ENCODE data around the gene PPP4C. TPM values are rescaled to one million over a fixed set of nuclear protein-coding genes. Genes with fewer than 3 reads are reported as not detected.

The PPP4C gene
- total RNA-seq, 1 donor from 2014 or later, result 214 TPM

DNA sequence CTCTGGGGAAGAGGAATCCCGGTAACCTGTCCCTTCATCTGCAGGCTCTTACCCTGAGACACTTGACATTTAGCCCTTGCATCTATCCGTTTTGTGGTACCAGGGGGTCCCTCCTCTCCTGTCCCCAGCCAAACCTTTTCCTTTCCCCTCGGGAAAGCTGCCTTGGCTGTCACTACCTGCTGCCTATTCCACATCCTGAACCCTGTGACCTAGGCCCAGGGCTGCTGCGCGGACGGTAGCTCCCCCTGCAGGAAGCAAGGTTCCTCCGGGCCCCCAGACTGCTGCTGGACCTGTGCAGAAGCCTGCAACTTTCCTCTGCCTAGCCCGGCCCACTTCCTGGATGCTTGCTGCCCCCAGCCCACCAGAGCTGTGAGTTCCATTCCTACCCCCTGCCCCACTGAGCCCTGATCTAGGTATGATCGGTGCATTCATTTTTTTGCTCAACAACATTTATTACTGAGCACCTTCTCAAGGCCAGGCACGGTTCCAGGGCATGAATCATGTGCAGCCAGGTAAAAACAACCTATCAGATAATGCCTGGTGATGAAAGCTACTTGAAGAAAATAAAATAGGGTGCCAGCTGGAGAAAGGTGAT is 20.7 kb upstream of the PPP4C start:
- DNase-seq (ENCODE audit: low read depth in 2 of 2), result no peak

DNA sequence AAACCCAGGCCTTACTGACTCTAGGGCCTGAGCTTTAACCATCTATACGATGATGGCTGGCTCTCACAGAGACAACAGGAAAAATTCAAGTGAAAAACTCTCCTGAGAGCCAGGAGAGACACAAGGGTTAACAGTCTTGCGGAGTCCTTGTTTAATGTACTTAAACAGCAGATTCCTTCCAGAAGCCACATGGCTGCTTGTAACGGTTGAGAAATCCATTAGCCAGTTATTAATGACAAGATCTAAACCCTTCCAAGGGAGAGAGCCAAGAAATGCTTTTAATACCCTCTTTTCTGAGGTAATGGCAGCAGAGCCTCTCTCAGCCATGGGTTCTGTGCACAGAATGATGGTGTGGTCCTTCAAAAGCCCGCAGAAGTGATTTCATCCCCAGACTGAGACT is 15.4 kb upstream of the PPP4C start:
- DNase-seq (ENCODE audit: low read depth in 2 of 2), result no peak

DNA sequence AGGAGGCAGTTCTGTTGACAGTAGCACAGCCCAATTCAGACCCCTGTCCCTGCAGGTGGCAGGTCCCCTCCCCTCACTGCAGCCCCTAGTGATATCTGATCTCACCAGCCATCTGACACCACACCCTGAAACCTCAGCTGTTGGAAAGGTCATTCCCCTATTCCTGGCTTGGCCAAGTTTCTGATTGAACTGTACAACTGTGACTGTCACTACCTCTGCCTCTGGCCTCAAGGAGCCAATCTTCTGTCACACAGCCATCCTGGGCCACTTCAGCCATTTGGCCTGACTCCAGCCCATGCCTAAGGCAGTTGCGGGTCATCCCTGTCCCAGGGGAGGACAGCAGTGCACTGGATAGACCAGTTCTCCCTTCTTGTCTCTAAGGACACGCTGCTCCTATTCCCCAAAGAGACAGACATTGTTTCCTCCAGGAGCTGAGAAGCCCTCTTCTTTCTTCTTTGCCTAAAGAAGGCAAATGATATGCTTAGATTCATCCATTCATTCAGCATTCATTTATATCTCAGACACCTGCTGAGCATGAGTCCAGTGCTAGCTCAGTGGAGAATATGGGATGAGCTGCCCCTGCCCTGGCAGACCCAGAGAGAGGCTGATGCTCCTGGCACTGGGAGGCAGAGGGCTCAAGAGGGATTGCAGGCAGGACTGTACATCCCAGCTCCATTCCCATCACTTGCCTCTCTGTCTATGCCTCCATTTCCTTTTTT is 14.8 kb upstream of the PPP4C start:
- DNase-seq (ENCODE audit: low read depth in 2 of 2), result no peak

DNA sequence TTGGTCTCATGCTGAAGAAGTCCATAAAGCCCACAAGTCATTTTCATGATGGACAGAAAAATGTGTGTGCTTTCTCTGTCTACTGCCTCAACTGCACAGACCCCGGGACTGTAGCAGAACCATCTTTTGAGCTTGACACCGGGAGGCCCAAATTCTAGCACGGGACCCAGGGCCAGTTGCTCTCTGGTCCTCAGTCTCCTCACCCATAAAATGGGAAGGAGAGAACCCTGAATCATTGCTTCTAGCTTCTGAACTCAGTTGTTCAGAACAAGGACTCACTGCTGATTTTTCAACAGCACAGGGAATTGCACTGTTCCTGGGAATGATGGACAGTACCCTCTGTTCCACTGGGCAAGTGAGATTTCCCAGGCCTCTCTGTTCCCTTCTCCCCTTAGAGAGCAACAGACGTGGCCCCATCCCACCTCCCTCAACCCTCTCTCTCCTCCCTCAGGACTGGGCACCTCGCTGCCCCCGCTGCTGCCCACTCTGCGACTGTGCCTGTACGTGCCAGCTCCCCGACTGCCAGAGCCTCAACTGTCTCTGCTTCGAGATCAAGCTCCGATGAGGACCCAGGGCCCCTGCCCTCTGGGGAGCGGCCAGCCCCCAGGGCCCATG is 12.4 kb upstream of the PPP4C start:
- no peak for DNase-seq (ENCODE audit: low read depth in 2 of 2)

DNA sequence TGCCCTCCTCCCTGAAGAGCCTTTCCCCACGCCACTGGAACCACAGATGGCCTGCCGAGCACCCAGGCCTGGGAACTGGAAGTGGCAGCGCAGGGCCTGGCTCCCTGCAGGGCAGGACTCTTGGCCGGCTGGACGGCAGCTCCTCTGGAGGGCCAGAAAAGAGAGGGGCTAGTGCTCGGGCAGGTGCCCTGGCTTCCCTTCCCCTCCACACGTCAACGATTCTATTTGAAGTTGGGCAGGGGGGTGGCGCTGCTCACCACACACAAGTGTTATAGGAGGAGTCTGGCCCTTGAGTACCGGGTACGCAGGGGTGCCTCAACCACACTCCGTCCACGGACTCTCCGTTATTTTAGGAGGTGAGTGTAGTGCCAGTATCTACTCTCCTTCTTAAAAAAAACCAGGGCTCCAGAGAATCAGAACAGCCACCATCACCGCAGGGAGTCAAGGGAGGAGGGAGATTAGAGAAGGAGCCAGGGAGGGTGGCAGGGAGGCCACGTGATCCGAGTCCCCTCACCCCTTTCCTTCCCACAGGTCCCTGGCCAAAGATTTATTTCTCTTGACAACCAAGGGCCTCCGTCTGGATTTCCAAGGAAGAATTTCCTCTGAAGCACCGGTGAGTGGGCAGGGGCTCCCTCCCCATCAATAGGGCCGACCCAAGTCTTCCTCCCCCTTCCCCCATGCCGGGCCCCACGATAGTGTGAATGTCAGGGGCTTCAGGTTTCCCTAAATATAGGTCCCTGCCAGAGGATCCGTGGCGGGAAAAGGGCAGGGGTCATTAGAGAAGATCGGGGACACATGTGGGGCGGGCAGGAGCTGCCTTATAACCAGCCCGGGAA is 11.7 kb upstream of the PPP4C start:
- DNase-seq (ENCODE audit: low read depth in 2 of 2), result peak in 1 of 2 donors; percentile 38

DNA sequence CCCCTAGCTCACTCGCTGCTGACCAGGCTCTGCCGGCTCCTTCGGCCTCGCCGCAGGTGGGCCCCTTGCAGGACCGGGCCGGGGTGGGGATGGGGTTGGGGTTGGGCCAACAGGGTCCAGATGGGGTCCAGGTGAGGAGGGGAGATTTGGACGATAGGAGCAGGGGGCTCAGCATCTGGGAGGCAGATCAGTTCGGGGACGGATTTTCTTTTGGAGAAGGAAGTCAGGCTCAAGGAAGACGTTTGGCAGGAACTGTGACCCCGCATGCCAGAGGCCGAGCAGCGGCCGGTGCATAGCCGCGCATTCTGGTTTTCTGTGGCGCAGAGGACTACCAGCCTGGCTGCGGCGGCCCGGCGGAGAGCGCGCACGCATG is 11.1 kb upstream of the PPP4C start:
- no peak for DNase-seq (ENCODE audit: low read depth in 2 of 2)

DNA sequence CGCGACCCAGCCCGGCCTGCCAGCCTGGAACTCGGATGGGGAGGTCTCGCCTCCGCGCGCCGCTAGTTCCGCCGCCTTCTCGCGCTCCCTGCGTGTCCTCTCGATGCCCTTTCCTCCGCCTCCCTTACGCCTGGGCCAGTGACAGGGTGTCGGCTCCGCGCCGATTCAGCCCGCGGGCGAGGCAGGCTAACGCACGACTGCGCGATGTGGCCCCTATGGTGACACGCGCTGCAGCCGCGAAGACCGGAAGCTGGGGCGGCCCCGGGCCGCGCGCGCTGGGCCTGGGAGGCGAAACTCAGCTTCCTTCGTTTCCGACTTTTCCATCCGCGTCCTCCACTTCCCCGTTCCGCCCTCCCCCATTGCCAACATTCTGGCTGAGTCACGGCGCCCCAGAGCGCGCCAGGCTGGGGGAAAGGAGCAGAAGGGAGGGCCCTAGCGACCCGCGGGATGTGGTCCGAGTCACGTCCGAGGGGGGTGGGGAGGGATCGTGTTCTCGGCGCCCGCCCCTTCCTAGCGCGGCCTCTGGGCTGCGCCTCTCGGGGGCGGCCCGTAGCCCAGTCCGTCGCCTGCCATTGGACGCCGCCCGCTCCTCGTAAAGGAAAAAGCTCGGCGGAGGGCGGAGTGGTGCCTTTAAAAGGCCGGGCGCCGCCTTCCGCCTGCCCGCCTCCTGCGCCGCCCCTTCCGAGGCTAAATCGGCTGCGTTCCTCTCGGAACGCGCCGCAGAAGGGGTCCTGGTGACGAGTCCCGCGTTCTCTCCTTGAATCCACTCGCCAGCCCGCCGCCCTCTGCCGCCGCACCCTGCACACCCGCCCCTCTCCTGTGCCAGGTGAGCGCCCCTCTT is 10.5 kb upstream of the PPP4C start, which contains the start of gene ALDOA:
Gene ALDOA, plus strand, starts transcription at position 659 of the 841 bp plus-strand sequence. CDS start 1,138 bp downstream, outside the sequence.
- DNase-seq (ENCODE audit: low read depth in 2 of 2), result peak; percentile 95 to 99

DNA sequence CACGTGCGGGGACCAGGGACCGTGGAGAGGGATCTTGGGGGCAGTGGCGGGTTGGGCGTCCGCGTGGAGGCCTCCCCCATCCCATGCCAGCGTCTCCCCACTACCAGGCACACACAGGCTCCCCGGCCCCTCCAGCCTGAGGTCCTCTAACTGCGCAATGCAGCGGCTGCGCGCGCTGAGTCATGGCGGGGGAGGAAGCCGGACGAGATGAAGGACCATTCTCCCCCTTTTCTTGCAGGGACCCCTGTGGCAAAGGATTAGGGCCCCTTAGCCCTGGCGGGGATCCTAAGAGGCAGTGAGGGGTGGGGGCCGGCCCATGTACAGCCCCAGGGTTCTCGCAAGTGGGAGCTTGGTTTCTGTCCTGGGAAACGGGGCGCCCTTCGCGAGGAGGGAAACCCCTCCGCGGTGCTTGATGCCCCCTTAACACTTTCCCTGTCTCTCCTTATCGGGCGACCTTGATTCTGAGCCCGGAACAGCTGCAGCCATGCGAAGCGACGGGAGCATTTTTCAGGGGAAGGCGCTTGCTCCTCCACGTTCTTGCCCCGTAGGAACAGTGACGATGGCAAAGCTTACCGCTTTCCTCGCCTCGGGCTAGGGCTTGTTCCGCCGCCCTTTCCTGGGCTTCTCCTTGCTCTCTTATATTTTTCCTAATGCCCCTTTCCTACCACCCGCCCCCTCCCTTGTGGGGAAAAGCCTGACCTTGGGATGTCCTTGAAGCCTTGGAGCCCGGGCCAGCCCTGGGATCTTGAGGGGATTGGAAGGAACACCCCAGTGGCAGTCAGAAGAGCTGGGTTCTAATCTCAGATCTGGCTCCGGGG is 9.6 kb upstream of the PPP4C start:
- peak in 1 of 2 donors; percentile 64 for DNase-seq (ENCODE audit: low read depth in 2 of 2)

DNA sequence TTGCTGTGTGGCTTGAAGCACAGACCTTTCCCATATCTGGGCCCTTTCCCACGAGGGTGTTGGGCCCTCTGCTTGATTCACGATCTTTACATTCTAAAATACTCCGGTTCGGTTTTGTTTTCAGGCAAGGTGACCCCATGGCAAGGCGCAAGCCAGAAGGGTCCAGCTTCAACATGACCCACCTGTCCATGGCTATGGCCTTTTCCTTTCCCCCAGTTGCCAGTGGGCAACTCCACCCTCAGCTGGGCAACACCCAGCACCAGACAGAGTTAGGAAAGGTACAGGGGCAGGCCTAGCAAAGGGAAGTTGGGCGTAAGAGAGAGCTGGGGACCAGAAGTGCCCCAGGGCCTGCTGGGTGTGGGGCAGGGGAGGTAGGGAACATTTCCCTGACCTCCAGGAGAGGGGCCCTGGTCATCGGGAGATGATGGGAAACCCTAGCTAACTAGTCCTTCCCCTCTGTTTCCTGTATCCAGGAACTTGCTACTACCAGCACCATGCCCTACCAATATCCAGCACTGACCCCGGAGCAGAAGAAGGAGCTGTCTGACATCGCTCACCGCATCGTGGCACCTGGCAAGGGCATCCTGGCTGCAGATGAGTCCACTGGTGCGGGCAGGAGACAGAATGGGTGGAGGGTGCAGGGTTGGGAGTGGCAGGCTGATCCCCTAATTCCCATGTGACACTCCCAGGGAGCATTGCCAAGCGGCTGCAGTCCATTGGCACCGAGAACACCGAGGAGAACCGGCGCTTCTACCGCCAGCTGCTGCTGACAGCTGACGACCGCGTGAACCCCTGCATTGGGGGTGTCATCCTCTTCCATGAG is 8.8 kb upstream of the PPP4C start:
- no peak for DNase-seq (ENCODE audit: low read depth in 2 of 2)

DNA sequence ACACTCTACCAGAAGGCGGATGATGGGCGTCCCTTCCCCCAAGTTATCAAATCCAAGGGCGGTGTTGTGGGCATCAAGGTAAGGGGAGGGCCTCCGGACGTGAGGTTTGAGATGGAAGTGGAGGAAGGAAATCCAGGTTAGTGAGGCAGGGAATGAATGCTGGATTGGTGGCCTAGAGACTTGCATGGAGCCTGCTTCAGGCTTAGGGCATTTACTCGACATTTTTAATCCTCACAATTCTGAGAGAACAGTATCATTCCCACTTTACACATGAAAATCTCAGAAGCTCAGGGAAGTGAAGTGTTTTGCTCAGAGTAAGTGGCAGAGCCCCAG is 8.2 kb upstream of the PPP4C start:
- no peak for DNase-seq (ENCODE audit: low read depth in 2 of 2)

DNA sequence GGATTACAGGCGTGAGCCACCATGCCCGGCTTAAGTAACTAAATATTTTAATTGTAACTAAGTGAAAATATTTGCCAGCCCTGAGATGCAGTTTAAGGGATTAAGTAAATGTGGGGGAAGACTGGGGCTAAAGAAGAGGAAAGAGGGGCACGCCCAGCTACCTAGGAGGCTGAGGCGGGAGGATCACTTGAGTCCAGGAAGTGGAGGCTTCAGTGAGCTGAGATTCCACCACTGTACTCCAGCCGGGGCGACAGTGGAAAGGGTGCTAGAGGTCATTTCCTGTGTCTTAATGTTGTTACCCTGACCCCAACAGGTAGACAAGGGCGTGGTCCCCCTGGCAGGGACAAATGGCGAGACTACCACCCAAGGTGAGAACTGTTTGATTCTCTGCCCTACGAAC is 7.5 kb upstream of the PPP4C start:
- no peak for DNase-seq (ENCODE audit: low read depth in 2 of 2)

DNA sequence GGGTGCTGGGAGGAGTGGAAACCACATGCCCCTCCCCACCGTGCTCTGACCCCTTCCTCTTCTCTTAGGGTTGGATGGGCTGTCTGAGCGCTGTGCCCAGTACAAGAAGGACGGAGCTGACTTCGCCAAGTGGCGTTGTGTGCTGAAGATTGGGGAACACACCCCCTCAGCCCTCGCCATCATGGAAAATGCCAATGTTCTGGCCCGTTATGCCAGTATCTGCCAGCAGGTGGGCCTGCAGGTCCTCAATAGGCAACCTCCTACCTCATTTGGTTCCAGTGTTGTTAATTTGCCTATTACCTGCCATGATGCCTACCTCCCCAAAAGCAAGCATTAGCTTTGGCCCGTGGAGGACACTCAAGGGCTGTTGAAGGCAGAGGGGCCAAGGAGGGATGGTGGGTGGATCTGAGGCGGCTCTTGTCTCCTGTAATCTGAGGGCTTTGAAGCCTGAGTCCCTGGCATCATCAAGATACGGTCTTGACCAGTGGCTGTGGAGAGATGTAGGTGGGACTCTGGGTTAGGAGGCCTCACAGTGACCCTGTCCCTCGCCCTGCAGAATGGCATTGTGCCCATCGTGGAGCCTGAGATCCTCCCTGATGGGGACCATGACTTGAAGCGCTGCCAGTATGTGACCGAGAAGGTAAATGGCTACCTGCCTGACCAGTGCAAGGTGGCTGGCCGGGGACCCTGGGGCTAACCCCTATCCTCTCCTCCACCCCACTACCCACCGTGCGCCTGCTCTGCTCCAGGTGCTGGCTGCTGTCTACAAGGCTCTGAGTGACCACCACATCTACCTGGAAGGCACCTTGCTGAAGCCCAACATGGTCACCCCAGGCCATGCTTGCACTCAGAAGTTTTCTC is 6.8 kb upstream of the PPP4C start:
- DNase-seq (ENCODE audit: low read depth in 2 of 2), result peak in 1 of 2 donors; percentile 49

DNA sequence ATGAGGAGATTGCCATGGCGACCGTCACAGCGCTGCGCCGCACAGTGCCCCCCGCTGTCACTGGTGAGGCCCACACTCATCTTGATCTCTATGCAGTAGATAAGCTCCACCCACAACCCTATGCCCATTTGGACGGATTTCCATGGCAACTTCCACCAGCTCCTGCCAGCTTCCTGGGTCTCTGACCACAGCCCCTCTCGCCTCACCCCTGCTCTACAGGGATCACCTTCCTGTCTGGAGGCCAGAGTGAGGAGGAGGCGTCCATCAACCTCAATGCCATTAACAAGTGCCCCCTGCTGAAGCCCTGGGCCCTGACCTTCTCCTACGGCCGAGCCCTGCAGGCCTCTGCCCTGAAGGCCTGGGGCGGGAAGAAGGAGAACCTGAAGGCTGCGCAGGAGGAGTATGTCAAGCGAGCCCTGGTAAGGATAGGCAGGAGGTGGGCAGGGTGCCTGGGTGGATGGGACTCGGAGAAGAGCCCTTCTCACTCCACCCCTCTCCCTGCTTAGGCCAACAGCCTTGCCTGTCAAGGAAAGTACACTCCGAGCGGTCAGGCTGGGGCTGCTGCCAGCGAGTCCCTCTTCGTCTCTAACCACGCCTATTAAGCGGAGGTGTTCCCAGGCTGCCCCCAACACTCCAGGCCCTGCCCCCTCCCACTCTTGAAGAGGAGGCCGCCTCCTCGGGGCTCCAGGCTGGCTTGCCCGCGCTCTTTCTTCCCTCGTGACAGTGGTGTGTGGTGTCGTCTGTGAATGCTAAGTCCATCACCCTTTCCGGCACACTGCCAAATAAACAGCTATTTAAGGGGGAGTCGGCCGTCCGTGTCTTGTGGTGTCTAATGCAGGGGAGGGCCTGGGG is 6.0 kb upstream of the PPP4C start:
- DNase-seq (ENCODE audit: low read depth in 2 of 2), result no peak

DNA sequence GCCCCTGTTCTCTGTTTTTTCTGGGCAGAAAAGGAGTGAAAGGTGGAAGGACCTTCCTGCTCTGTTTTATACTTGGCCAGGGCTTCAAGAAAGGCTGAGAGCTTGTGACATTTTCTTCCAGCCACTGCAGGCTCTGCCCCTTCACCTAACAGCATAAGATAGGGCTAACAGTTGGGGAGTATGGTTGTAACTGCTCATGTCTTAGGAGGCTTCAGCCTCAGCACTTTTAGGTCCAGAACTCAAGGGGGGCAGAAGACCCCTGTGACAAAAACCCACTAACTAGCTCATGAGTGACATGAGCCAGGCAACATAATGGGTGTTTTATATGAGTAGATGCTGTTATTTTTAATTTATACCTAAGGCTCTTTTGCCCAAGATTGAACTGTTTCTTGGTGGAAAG is 5.3 kb upstream of the PPP4C start:
- DNase-seq (ENCODE audit: low read depth in 2 of 2), result no peak

DNA sequence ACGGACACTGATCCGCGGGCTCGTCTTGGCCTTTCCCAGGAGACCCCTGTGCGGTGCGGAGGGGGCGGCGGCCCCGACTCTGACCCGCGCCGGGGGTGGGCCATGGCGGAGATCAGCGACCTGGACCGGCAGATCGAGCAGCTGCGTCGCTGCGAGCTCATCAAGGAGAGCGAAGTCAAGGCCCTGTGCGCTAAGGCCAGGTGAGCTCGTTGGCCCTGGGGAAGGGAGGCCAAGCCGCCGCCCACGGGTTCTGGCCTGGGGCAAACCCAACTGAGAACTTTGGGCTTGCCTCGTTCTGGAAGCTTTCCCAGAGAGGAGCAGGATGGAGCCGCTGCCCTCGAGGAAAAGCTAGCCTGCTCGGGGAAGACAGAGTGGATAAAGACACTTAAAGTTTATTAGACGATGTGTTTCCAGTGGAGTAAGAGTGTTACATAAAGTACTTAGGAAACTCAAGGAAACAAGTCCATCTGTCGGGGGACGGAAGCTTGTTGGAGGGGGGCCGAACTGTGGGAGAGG is 540 bp downstream of the PPP4C start:
- no peak for DNase-seq (ENCODE audit: low read depth in 2 of 2)

DNA sequence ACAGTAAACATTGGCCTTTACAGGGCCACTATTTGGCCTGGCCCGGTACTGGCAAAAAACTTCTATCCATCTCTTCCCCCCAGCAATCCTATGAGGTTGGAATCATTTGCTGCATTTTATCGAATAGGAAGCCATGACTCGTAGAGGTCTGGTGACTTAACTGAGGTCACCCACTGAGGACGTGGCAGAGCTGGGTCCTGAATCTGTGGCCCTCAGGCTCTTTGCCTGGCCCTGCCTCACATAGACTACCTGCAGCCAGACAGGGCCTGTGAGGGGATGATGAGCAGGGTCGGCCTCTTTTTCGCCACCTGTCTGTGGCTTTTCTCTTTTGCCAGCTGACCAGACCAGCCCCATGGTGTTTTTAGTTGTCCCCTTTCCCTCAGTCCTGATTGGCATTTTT is 1.9 kb downstream of the PPP4C start:
- no peak for DNase-seq (ENCODE audit: low read depth in 2 of 2)

DNA sequence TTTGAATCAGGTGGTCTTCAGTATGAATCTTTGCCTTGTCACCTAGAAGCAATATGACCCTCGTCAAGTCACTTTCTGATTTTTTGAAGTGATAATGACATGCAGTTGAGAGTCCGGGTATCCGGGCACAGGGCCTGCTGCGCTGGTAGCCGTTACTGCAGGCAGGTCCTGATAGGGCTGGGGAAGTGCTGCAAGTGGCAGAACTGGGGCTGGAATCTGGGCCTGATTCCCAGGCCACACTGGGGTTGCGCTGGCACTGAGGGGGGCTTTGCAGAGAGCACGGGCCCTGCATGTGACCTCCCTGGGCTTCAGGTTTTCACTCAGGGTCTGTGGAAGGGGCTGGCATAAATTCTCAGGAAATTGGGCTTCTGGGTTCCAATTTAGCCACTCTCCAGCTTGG is 3.0 kb downstream of the PPP4C start:
- no peak for DNase-seq (ENCODE audit: low read depth in 2 of 2)
